Iris pigment epithelial cell (primary cell): ENCODE measurements around the gene VAV3.

Experiments
- DNase-seq: peaks from one replicate; pipeline ENCODE4 v3.0.0-alpha.2; 2011; ENCODE audit warnings: low read depth

The VAV3 gene

GRCh38 chr1:107640207-107640606 lies 324.8 kb downstream of the VAV3 start:
- DNase-seq = no peak

- DNase-seq = peak; percentile 12
These were observed 327.9 kb downstream of the VAV3 start for GRCh38 chr1:107637101-107637500.

GRCh38 chr1:107633596-107633995 lies 331.4 kb downstream of the VAV3 start:
- no peak for DNase-seq

- DNase-seq = no peak
These were observed 338.7 kb downstream of the VAV3 start for GRCh38 chr1:107626073-107626796.

GRCh38 chr1:107625405-107626029 lies 339.5 kb downstream of the VAV3 start:
- DNase-seq = no peak

- DNase-seq = no peak
These were observed 341.5 kb downstream of the VAV3 start for GRCh38 chr1:107623431-107623830.

GRCh38 chr1:107622966-107623365 lies 342.0 kb downstream of the VAV3 start:
- no peak for DNase-seq

GRCh38 chr1:107622535-107622934 lies 342.4 kb downstream of the VAV3 start:
- DNase-seq = no peak

GRCh38 chr1:107620753-107621152 lies 344.2 kb downstream of the VAV3 start:
- DNase-seq = no peak

- no peak for DNase-seq
These were observed 346.4 kb downstream of the VAV3 start for GRCh38 chr1:107618539-107618938.

GRCh38 chr1:107617921-107618320 lies 347.1 kb downstream of the VAV3 start:
- DNase-seq = no peak

- DNase-seq = no peak
These were observed 347.5 kb downstream of the VAV3 start for GRCh38 chr1:107617456-107617855.

- no peak for DNase-seq
These were observed 355.2 kb downstream of the VAV3 start for GRCh38 chr1:107609808-107610207.

GRCh38 chr1:107604825-107605224 lies 360.2 kb downstream of the VAV3 start:
- DNase-seq = no peak

- DNase-seq = no peak
These were observed 364.3 kb downstream of the VAV3 start for GRCh38 chr1:107600607-107601160.

GRCh38 chr1:107599220-107599619 lies 365.8 kb downstream of the VAV3 start:
- no peak for DNase-seq

- DNase-seq = no peak
These were observed 367.7 kb downstream of the VAV3 start for GRCh38 chr1:107597290-107597689.

- DNase-seq = peak; percentile 1
These were observed 370.4 kb downstream of the VAV3 start for GRCh38 chr1:107594536-107594935.

GRCh38 chr1:107593501-107594209 lies 371.3 kb downstream of the VAV3 start:
- no peak for DNase-seq

- no peak for DNase-seq
These were observed 373.9 kb downstream of the VAV3 start for GRCh38 chr1:107590900-107591622.

GRCh38 chr1:107590087-107590486 lies 374.9 kb downstream of the VAV3 start:
- no peak for DNase-seq

- no peak for DNase-seq
These were observed 376.7 kb downstream of the VAV3 start for GRCh38 chr1:107588321-107588720.
